Inflammatory macrophage (primary cell): ENCODE results near the gene HFM1.
"Not testable (repeated sequence)": the region's sequence is repeated elsewhere in the genome, so short reads cannot be mapped to it uniquely, and the experiment has no call there.

Experiments
- DNase-seq, 2 donors: peaks; one replicate each; pipeline ENCODE4 v3.0.0-alpha.2; 2020 to 2022
- total RNA-seq, 18 experiments: gene quantifications; one replicate each; lab custom pipeline; 2026; ENCODE audit warnings: mixed read lengths in 6 of 18, inconsistent platforms in 2 of 18; lab: John Stamatoyannopoulos, UW

HFM1 gene, protein sequence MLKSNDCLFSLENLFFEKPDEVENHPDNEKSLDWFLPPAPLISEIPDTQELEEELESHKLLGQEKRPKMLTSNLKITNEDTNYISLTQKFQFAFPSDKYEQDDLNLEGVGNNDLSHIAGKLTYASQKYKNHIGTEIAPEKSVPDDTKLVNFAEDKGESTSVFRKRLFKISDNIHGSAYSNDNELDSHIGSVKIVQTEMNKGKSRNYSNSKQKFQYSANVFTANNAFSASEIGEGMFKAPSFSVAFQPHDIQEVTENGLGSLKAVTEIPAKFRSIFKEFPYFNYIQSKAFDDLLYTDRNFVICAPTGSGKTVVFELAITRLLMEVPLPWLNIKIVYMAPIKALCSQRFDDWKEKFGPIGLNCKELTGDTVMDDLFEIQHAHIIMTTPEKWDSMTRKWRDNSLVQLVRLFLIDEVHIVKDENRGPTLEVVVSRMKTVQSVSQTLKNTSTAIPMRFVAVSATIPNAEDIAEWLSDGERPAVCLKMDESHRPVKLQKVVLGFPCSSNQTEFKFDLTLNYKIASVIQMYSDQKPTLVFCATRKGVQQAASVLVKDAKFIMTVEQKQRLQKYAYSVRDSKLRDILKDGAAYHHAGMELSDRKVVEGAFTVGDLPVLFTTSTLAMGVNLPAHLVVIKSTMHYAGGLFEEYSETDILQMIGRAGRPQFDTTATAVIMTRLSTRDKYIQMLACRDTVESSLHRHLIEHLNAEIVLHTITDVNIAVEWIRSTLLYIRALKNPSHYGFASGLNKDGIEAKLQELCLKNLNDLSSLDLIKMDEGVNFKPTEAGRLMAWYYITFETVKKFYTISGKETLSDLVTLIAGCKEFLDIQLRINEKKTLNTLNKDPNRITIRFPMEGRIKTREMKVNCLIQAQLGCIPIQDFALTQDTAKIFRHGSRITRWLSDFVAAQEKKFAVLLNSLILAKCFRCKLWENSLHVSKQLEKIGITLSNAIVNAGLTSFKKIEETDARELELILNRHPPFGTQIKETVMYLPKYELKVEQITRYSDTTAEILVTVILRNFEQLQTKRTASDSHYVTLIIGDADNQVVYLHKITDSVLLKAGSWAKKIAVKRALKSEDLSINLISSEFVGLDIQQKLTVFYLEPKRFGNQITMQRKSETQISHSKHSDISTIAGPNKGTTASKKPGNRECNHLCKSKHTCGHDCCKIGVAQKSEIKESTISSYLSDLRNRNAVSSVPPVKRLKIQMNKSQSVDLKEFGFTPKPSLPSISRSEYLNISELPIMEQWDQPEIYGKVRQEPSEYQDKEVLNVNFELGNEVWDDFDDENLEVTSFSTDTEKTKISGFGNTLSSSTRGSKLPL (N-terminal part only)
- 0 to 0.23 (median 0.02) reads per million in 18 experiments for total RNA-seq

DNA sequence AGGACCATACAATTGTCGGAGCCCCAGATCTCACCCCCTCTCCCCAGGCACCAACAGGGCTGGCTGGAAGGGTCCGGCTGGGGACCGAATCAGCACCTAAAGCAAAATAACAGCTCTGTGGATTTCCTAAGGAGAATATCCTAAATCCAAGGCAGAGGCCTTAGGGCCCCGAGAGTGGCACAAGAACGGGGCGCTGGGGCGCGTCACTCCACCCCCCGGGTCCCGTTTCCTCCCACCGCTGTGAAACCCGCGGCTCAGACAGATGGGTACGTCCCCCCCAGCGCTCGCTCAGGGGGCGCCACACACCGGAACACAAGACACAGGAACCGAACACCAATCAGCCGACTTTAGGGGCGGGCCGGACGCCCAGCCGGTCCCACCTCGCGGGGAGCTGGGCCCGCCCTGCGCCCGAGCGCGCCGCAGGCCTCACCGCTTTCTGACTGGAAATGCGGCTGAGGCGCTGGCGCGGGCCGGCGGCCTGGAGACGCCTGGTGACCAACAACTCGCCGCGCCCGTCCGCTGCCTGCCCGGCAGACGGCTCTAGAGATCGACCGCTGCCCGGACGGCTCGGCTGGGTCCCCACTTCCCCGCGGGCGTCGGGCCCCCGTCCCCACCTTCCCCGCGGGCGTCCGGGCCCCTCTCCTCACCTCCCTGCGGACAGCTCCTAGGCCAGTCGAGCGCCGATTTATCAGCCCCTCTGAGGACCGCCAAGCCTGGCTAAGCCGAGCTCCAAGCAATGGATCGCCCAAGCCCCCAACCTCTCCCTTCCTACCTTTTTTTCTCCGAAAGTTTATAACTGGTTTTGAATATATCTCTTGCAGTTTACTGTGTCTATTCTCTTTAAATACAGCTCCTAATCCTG, at the start of gene HFM1:
Gene HFM1 (minus strand): TSS at position 687 of the 862 bp plus-strand sequence. CDS start 3,755 bp downstream, outside the sequence.
- DNase-seq = peak in 1 of 2 donors; percentile 35

GRCh38 chr1:91454136-91454535, 49.5 kb upstream of the HFM1 start:
- DNase-seq = no peak

DNA sequence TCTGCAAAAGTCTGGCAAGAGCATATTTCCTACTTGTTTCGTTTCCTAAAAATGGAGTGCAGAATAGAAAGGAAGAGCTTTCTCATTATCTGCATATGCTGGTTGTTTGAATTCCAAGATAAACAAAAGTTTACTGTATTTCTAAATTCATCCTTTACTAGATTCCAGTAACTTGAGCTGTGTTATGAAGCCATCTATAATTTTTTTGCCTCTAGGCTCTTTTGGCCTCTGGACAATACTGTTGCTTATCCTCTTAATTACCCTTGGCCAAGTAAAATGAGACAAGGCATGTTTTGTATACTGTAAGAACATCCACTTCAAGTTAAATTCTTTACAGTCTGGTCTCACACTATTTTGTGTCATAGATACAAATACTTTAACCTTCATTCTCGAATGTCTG, 45.6 kb upstream of the HFM1 start:
- DNase-seq = no peak

DNA sequence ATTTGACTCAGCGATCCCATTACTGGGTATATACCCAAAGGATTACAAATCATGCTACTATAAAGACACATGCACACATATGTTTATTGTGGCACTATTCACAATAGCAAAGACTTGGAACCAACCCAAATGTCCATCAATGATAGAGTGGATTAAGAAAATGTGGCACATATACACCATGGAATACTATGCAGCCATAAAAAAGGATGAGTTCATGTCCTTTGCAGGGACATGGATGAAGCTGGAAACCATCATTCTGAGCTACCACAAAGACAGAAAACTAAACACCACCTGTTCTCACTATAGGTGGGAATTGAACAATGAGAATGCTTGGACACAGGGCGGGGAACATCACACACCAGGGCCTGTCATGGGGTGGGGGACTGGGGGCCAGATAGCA, 43.1 kb upstream of the HFM1 start:
- not testable (repeated sequence) for DNase-seq

- not testable (repeated sequence) for DNase-seq
Measured at GRCh38 chr1:91441980-91442379, 37.3 kb upstream of the HFM1 start.

- peak in 1 of 2 donors; percentile 4 for DNase-seq
Measured at GRCh38 chr1:91440847-91441246, 36.2 kb upstream of the HFM1 start.

DNA sequence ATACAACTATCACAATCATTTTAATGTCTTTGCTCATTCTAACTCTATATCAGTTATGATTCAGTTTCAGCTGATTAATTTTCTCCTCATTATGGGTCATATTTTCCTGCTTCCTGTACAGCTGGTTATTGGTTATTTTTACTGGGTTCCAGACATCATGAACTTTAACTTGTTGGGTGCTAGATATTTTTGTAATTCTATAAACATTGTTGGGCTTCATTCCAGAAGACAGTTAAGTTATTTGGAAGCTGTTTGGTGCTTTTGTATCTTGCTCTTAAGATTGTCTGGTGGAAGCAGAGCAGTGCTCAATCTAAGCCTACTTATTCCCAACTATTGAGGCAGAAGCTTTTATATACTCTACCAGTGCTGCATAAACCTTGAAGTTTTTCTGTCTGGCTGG, 34.4 kb upstream of the HFM1 start:
- no peak for DNase-seq

GRCh38 chr1:91428182-91428798, 23.7 kb upstream of the HFM1 start:
- DNase-seq = no peak

DNA sequence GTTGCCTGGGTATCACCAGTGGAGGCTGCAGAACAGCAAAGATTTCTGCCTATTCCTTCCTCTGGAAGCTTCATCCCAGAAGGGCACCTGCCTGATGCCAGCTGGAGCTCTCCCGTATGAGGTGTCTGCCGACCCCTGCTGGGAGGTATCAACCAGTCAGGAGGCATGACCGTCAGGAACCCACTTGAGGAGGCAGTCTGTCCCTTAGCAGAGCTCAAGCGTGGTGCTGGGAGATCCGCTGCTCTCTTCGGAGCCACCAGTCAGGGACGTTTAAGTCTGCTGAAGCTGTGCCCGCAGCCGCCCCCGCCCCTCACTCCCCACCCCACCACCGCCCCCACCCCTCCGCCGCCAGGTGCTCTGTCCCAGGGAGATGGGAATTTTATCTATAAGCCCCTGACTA, 23.1 kb upstream of the HFM1 start:
- no peak for DNase-seq

- not testable (repeated sequence) for DNase-seq
Measured at GRCh38 chr1:91422523-91422922, 17.9 kb upstream of the HFM1 start.

DNA sequence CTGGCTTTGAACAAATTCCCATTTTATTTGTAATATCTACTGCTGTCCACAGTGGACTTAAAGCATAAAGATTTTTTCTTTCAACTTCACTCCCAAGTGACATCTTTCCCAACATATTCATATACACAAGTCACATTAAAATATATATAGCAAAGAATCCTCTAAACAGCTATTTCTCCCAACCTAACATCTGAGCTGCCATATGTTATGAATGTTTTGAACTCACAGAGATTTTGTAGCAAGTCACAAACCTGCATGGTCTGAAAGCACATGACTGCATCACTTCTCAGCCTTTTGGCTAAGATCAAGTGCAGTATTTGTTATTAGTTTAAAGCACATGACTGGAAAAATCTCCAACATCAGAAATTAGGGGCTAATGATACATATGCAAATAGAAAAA, 7.7 kb upstream of the HFM1 start:
- DNase-seq = no peak

GRCh38 chr1:91406773-91407389, 2.2 kb upstream of the HFM1 start:
- no peak for DNase-seq

- DNase-seq = no peak
Measured at GRCh38 chr1:91402023-91402422, 2.6 kb downstream of the HFM1 start.

GRCh38 chr1:91400133-91400725, 4.4 kb downstream of the HFM1 start:
- DNase-seq = no peak

GRCh38 chr1:91398291-91398690, 6.3 kb downstream of the HFM1 start:
- no peak for DNase-seq

DNA sequence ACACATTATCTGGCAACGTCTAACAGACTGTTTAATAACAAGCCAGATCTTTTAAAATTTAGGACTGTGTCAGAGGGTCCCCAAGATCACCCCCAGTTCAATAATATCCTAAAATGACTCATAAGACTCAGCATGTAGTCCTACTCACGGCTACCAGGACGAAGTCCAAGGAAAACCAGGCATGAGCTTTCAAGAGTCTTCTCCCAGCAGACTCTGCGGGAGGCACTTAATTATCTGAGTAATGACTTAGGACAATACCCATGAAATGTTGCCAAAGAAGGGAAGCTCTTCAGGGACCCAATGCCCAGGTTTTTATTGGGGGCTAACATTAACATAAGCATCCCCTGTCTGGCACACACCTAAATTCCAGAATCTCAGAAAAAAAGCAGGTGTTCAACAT, 7.0 kb downstream of the HFM1 start:
- no peak for DNase-seq

GRCh38 chr1:91393042-91393441, 11.6 kb downstream of the HFM1 start:
- no peak for DNase-seq

GRCh38 chr1:91386109-91386508, 18.5 kb downstream of the HFM1 start:
- DNase-seq = no peak

GRCh38 chr1:91383456-91383855, 21.2 kb downstream of the HFM1 start:
- DNase-seq = no peak

GRCh38 chr1:91381844-91382243, 22.8 kb downstream of the HFM1 start:
- no peak for DNase-seq
